HepG2 (cell line): Measurements from ENCODE around the gene FRMD1. TPM values are rescaled to one million over a fixed set of nuclear protein-coding genes. Genes with fewer than 3 reads are reported as not detected.

Source experiments
- ATAC-seq: fragments of 200-7000 bp; cut with Tn5 transposase; 3 replicates; pipeline ENCODE4 v1.9.1; 2020; ENCODE audit warnings: mild to moderate bottlenecking, moderate library complexity
- BruUV-seq: library from RNA; stranded (reverse); fragments of 400-500 nt; replicated peaks from 2 replicates; lab custom pipeline; 2021; lab: Mats Ljungman, UMichigan
- CTCF ChIA-PET: fragments of 300-600 bp; formaldehyde crosslinking; extraction: SDS; loops from one replicate; lab custom pipeline; 2021; ENCODE audit warnings: low total read pairs, inconsistent platforms, low intra/inter-chr PET ratio; lab: Yijun Ruan, JAX
- POLR2A ChIA-PET: fragments of 350-600 bp; sonication (Branson Sonifier 250); formaldehyde crosslinking; loops from one replicate; lab custom pipeline; 2020; ENCODE audit warnings: antibody characterized with exemption, inconsistent platforms; lab: Yijun Ruan, JAX
- DNase-seq: peaks from one replicate; pipeline ENCODE4 v3.0.0-alpha.2; 2015; ENCODE audit warnings: low spot score
- FAIRE-seq: peaks from 3 replicates; lab custom pipeline; 2011; peaks lifted over from hg19 to GRCh38; lab: Jason Lieb, UNC
- H2AFZ ChIP-seq: one replicate; pipeline ENCODE4 v1.6.1; 2011; ENCODE audit warnings: low read length, inconsistent platforms
- H3K27ac ChIP-seq: fragments of 300-600 bp; 3 replicates; pipeline ENCODE4 v1.8.0; 2011; ENCODE audit warnings: mixed run types, mild to moderate bottlenecking, mixed read lengths, low read length, inconsistent platforms; ENCODE audit not compliant: insufficient read depth; ENCODE audit errors: extremely low read length
- H3K27me3 ChIP-seq, 2 experiments: fragments of 200-600 bp in 1 of 2; 2 replicates in 1 of 2; 3 replicates in 1 of 2; pipeline versions ENCODE4 v1.6.0 to v1.8.0; 2011; ENCODE audit warnings: low read length in 2 of 2, mild to moderate bottlenecking in 2 of 2, moderate library complexity in 2 of 2, inconsistent platforms in 1 of 2; ENCODE audit not compliant: insufficient read depth in 2 of 2, control insufficient read depth in 1 of 2
- H3K36me3 ChIP-seq, 2 experiments: fragments of 200-600 bp in 1 of 2; replicated peaks in 1 of 2; 2 replicates in 1 of 2; 3 replicates in 1 of 2; pipeline versions ENCODE4 v1.5.1 to v1.8.0; 2011; ENCODE audit warnings: low read length in 2 of 2, inconsistent platforms in 1 of 2; ENCODE audit not compliant: insufficient read depth in 2 of 2, control insufficient read depth in 1 of 2
- H3K4me1 ChIP-seq: 2 replicates; pipeline ENCODE4 v1.5.1; 2012; ENCODE audit warnings: low read length, inconsistent platforms; ENCODE audit not compliant: insufficient read depth
- H3K4me2 ChIP-seq: 2 replicates; pipeline ENCODE4 v1.6.0; 2011; ENCODE audit warnings: low read depth, low read length, inconsistent platforms
- H3K4me3 ChIP-seq, 3 experiments: fragments of 200-600 bp in 1 of 3; sonication (generic), shearing (Covaris generic) in 1 of 3; replicated peaks in 1 of 3; 2 replicates each; pipeline ENCODE4 v1.5.1; 2011 to 2016; ENCODE audit warnings: low read length in 3 of 3, inconsistent platforms in 2 of 3, low read depth in 2 of 3, mild to moderate bottlenecking in 2 of 3, control low read depth in 1 of 3, mixed read lengths in 1 of 3; ENCODE audit not compliant: insufficient read depth in 1 of 3
- H3K79me2 ChIP-seq: one replicate; pipeline ENCODE4 v1.6.1; 2011; ENCODE audit warnings: low read length, inconsistent platforms; ENCODE audit not compliant: insufficient read depth
- H3K9ac ChIP-seq: 2 replicates; pipeline ENCODE4 v1.6.0; 2011; ENCODE audit warnings: mild to moderate bottlenecking, low read depth, low read length, inconsistent platforms; ENCODE audit not compliant: insufficient read depth
- H3K9me3 ChIP-seq: 2 replicates; pipeline ENCODE4 v1.5.1; 2012; ENCODE audit warnings: mild to moderate bottlenecking, low read length
- H4K20me1 ChIP-seq: 2 replicates; pipeline ENCODE4 v1.6.0; 2011; ENCODE audit warnings: inconsistent platforms, mild to moderate bottlenecking, low read length, moderate library complexity; ENCODE audit not compliant: insufficient read depth
- SOX13 ChIP-seq, 3 experiments: fragments of 450-650 bp in 1 of 3; sonication (generic) in 1 of 3; formaldehyde crosslinking in 1 of 3; IDR thresholded peaks in 2 of 3; conservative IDR thresholded peaks in 1 of 3; 2 replicates each; pipeline versions ENCODE4 v1.5.0 to v1.6.1; 2016 to 2020; ENCODE audit warnings: antibody characterized with exemption in 1 of 3, mild to moderate bottlenecking in 1 of 3, missing compliant biosample characterization in 1 of 3, missing genetic modification reagents in 1 of 3, moderate library complexity in 1 of 3
- SYNCRIP ChIP-seq: fragments of 200-400 bp; formaldehyde crosslinking; IDR thresholded peaks from 2 replicates; pipeline ENCODE4 v1.6.1; 2018; ENCODE audit warnings: mild to moderate bottlenecking, low read depth, low read length; ENCODE audit not compliant: insufficient read depth
- ZBTB33 ChIP-seq: sonication (generic); formaldehyde crosslinking; IDR thresholded peaks from 2 replicates; pipeline ENCODE4 v1.4.0; 2020; ENCODE audit warnings: missing genetic modification reagents
- ZNF605 ChIP-seq: sonication (generic); formaldehyde crosslinking; IDR thresholded peaks from 2 replicates; pipeline ENCODE4 v1.8.0; 2022; ENCODE audit warnings: mild to moderate bottlenecking, missing genetic modification reagents
- WGBS: methylation state at CpG from one replicate; pipeline ENCODE4 v1.1.6; 2017; ENCODE audit warnings: low lambda C conversion rate; 5-methylcytosine and 5-hydroxymethylcytosine counted together
- in situ Hi-C: cut with HindIII; loops from 2 replicates; pipeline ENCODE4 v1.10.0; 2017; ENCODE audit warnings: low pct_unique_long_range_greater_than_20kb; ENCODE audit not compliant: extremely low pct_ligation_motif_present
- intact Hi-C: fragments of 100-400 bp; cut with micrococcal nuclease; formaldehyde crosslinking; loops from one replicate; pipeline ENCODE4 v1.10.0; 2022; ENCODE audit not compliant: unreplicated experiment
- polyA plus RNA-seq, 8 experiments: library from polyadenylated mRNA; depleted of rRNA in 3 of 8; stranded (reverse) in 7 of 8; unstranded in 1 of 8; fragments of >200 nt; fragmentation: Illumina TruSeq in 4 of 8; extraction: Trizol in 4 of 8; gene quantifications; 2 replicates each; pipeline versions ENCODE4 v1.2.1 to v1.2.3, GENCODE V29; 2011 to 2016; ENCODE audit warnings: low read depth in 4 of 8, missing spikeins in 1 of 8, mixed read lengths in 1 of 8; ENCODE audit not compliant: insufficient read depth in 1 of 8
- total RNA-seq, 5 experiments: library from RNA; depleted of rRNA; stranded (reverse); fragments of >200 nt; fragmentation: Illumina TruSeq; extraction: Trizol; gene quantifications; 2 replicates each; pipeline ENCODE4 v1.2.3, GENCODE V29; 2016; ENCODE audit warnings: low read depth in 1 of 5
- TF ChIP-seq, protein P1 (sequence below): sonication (generic); formaldehyde crosslinking; IDR thresholded peaks from 2 replicates; pipeline ENCODE4 v1.4.0; 2020; ENCODE audit warnings: missing genetic modification reagents, borderline replicate concordance

Gene FRMD1
- total and polyA plus RNA-seq, 2 of the 13 experiments (the other 11 are each of a cell fraction or from before 2014, with no cell fraction given): 0.01 TPM; not detected in 1

DNA sequence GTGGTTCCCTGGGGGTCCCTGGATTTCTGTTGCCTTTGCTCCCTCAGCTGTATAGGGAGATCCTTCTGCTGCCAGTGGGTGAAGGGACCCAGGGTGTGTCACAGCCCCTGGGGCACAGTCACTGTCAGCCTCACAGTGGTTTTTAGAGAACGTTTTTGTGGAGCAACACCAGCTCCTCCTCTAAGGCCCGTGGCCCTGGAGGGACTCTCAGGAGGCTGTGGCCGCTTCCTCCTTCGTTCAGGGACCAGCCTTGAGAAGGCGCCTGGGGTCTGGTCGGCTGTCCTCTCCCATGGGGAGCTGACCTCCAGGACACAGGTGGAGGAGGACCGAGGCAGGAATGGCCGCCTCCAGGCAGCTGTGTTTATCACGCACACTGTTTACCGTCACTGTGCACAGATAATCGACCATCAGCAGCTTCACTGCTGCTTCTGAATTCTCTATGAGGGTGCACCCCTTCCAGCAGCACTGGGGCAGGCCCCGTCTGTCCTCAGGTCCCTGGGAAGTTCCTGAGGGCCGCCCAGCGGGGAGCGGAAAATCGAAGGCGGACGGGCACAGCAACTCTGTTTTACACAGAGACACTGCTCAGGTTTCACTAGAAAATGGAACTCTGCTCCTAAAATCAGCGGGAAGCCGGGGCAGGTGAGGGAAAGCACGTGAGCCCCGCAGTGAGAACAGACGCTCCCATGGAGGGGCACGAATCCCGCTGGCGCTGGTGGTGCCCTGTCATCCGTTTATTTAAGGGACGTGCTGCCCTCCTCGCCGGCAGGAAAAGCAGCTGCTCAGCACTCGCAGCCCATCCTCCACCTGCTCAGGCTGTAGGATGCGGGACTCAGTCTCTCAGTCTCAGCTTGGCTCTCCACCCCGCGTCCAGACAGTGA is 10.4 kb upstream of the FRMD1 start:
- ATAC-seq (no peak), FAIRE-seq (no peak), DNase-seq (no peak)
- H3K9me3 ChIP-seq: no peaks in the 10 kb centered on the region
- no peak overlapping the region for H3K9ac ChIP-seq
- TF ChIP-seq, protein P1, sequence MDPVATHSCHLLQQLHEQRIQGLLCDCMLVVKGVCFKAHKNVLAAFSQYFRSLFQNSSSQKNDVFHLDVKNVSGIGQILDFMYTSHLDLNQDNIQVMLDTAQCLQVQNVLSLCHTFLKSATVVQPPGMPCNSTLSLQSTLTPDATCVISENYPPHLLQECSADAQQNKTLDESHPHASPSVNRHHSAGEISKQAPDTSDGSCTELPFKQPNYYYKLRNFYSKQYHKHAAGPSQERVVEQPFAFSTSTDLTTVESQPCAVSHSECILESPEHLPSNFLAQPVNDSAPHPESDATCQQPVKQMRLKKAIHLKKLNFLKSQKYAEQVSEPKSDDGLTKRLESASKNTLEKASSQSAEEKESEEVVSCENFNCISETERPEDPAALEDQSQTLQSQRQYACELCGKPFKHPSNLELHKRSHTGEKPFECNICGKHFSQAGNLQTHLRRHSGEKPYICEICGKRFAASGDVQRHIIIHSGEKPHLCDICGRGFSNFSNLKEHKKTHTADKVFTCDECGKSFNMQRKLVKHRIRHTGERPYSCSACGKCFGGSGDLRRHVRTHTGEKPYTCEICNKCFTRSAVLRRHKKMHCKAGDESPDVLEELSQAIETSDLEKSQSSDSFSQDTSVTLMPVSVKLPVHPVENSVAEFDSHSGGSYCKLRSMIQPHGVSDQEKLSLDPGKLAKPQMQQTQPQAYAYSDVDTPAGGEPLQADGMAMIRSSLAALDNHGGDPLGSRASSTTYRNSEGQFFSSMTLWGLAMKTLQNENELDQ (CRISPR knock-in tag): no peak
- no peak for TF ChIP-seq SYNCRIP
- TF ChIP-seq SOX13 (IDR thresholded peaks at IDR 0.05): no peak
- no peak for TF ChIP-seq SOX13 (CRISPR knock-in tag; conservative IDR thresholded peaks at IDR 0.05 in 1 of 2, IDR thresholded peaks at IDR 0.05 in 1 of 2)
- TF ChIP-seq ZBTB33 (CRISPR knock-in tag): no peak
- no peak for TF ChIP-seq ZNF605 (CRISPR knock-in tag)
- peaks cover 39% of the 10 kb centered on the region for H3K4me1 ChIP-seq
- 57% methylated on average over 25 of the region's 34 CpGs for WGBS
- CTCF ChIA-PET: no interaction called here
- no peak overlapping the region for H3K27ac ChIP-seq
- no peaks in the 10 kb centered on the region for H3K36me3 ChIP-seq
- H3K79me2 ChIP-seq: no peaks in the 10 kb centered on the region
- H4K20me1 ChIP-seq: no peaks in the 10 kb centered on the region
- POLR2A ChIA-PET: no interaction called here
- intact Hi-C loops (no loop called here), in situ Hi-C loops (no loop called here)
- H3K4me3 ChIP-seq: no peak overlapping the region
- no peak overlapping the region for H2AFZ ChIP-seq
- peaks cover 7 to 68% of the 10 kb centered on the region in 2 experiments; a peak in 4 of 5 replicates for H3K27me3 ChIP-seq
- no peak overlapping the region for H3K4me2 ChIP-seq
- BruUV-seq: no TSS peak
